Mesendoderm (in vitro differentiated cells): Measurements from ENCODE around the gene MSMP.

Experiments used
- DNase-seq: peaks from one replicate; pipeline ENCODE4 v3.0.0; 2013
- H2AK5ac ChIP-seq: 2 replicates; pipeline ENCODE4 v1.6.1; 2013; ENCODE audit warnings: low read length, inconsistent platforms
- H2BK120ac ChIP-seq: 2 replicates; pipeline ENCODE4 v1.6.1; 2013; ENCODE audit warnings: low read depth, mild to moderate bottlenecking, low read length, moderate library complexity, mixed read lengths
- H2BK15ac ChIP-seq: replicated peaks from 2 replicates; pipeline ENCODE4 v1.6.1; 2013; ENCODE audit warnings: low read depth, mild to moderate bottlenecking, moderate library complexity
- H2BK5ac ChIP-seq: 2 replicates; pipeline ENCODE4 v1.6.1; 2013; ENCODE audit warnings: low read length, inconsistent platforms
- H3K18ac ChIP-seq: 2 replicates; pipeline ENCODE4 v1.6.1; 2013; ENCODE audit warnings: mild to moderate bottlenecking, low read length, mixed read lengths
- H3K23ac ChIP-seq: one replicate; pipeline ENCODE4 v1.6.1; 2013; ENCODE audit warnings: low read length
- H3K27ac ChIP-seq: 2 replicates; pipeline ENCODE4 v1.5.1; 2013; ENCODE audit warnings: low read depth, mild to moderate bottlenecking, inconsistent platforms, low read length, moderate library complexity
- H3K27me3 ChIP-seq: 2 replicates; pipeline ENCODE4 v1.6.1; 2013; ENCODE audit warnings: low read length, control low read depth, mild to moderate bottlenecking, inconsistent platforms; ENCODE audit not compliant: insufficient read depth, poor library complexity
- H3K36me3 ChIP-seq: 2 replicates; pipeline ENCODE4 v1.6.1; 2013; ENCODE audit warnings: low read length, inconsistent platforms; ENCODE audit not compliant: control insufficient read depth, insufficient read depth
- H3K4ac ChIP-seq: one replicate; pipeline ENCODE4 v1.6.1; 2013; ENCODE audit warnings: low read depth, mild to moderate bottlenecking, low read length, moderate library complexity
- H3K4me1 ChIP-seq: 2 replicates; pipeline ENCODE4 v1.6.1; 2013; ENCODE audit warnings: low read depth, low read length, inconsistent platforms; ENCODE audit not compliant: control insufficient read depth
- H3K4me2 ChIP-seq: 2 replicates; pipeline ENCODE4 v1.6.1; 2013; ENCODE audit warnings: low read length
- H3K4me3 ChIP-seq: 2 replicates; pipeline ENCODE4 v1.5.1; 2013; ENCODE audit warnings: mild to moderate bottlenecking, low read length
- H3K56ac ChIP-seq: one replicate; pipeline ENCODE4 v1.6.1; 2013; ENCODE audit warnings: low read length
- H3K79me1 ChIP-seq: 2 replicates; pipeline ENCODE4 v1.6.1; 2013; ENCODE audit warnings: low read length, inconsistent platforms
- H3K79me2 ChIP-seq: 2 replicates; pipeline ENCODE4 v1.6.1; 2013; ENCODE audit warnings: mild to moderate bottlenecking, low read length; ENCODE audit not compliant: control insufficient read depth, insufficient read depth
- H3K9ac ChIP-seq: 2 replicates; pipeline ENCODE4 v1.6.1; 2013; ENCODE audit warnings: low read length, inconsistent platforms
- H4K5ac ChIP-seq: one replicate; pipeline ENCODE4 v1.6.1; 2013; ENCODE audit warnings: low read length
- H4K8ac ChIP-seq: one replicate; pipeline ENCODE4 v1.6.1; 2013; ENCODE audit warnings: low read depth, mild to moderate bottlenecking, control low read depth, low read length, moderate library complexity
- WGBS: extraction: QIAGEN DNeasy Blood & Tissue Kit; methylation state at CpG from one replicate; pipeline ENCODE4 v1.1.7; 2013; ENCODE audit warnings: low lambda C conversion rate, missing lambda C conversion rate; ENCODE audit not compliant: insufficient coverage; ENCODE audit errors: extremely low coverage; 5-methylcytosine and 5-hydroxymethylcytosine counted together

The MSMP gene

DNA sequence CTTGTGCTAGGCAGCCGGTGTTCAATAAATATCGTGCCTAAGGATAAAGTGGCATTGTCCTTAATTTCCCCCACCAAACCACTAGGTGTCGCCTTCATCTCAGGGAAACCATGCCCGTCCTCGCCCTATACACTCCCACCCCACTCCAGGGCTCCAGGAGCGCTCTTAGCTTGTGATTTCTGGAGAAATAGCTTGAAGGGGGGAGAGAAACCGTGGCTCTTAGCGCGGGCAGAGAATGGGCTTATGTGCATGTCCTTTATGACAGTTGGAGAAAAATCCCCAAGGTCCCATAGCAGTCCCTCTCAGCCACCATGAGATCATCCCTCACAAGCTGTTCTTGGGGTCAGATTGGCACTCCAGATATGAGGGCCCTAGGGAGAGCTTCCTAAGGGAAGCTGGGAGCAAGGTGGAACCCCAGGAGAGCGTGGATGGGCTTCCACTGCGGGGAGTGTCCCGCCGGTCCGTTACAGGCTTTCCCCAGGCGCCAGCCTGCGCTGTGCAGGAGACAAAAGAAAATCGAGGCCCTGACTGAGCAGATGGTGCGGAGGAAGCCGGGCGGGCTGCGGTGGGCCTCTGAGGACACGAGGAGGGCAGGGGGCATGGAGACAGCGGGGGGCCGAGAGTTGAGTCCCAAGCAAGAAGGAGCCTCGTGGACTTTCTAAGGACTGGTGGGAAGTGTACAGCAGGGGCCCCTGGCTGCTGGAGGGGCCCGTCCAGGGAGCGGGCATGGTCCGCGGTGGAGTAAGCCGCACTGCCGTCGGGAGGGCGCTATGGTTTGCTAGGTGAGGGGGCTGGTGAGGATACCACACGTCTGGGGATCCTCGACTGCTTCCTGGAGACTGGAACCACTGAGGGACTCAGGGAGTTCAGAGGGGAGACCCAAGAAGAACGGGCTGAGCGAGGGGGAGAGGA is 36.6 kb upstream of the MSMP start:
- no peak overlapping the region for H4K5ac ChIP-seq
- H2AK5ac ChIP-seq, result no peak overlapping the region
- H2BK15ac ChIP-seq, result no peak overlapping the region
- no peak overlapping the region for H3K27ac ChIP-seq
- peak; percentile 91 for DNase-seq
- H3K56ac ChIP-seq, result peak overlapping the region; percentile 95
- peak overlapping the region; percentile 11 for H2BK120ac ChIP-seq
- no peak overlapping the region for H3K4me3 ChIP-seq
- H3K4me1 ChIP-seq, result peaks cover 2% of the 10 kb centered on the region
- H3K27me3 ChIP-seq, result no peaks in the 10 kb centered on the region
- peak overlapping the region; percentile 79 for H3K9ac ChIP-seq
- no peak overlapping the region for H2BK5ac ChIP-seq
- H3K79me2 ChIP-seq, result peaks cover 3% of the 10 kb centered on the region
- no CpG with 5 or more reads among the region's 37 CpGs for WGBS
- H3K36me3 ChIP-seq, result no peaks in the 10 kb centered on the region
- H3K4me2 ChIP-seq, result peak overlapping the region; percentile 66
- H3K23ac ChIP-seq, result no peak overlapping the region
- peak overlapping the region; percentile 89 for H3K4ac ChIP-seq
- H4K8ac ChIP-seq, result no peak overlapping the region
- H3K79me1 ChIP-seq, result peaks cover 5% of the 10 kb centered on the region
- H3K18ac ChIP-seq, result peak overlapping the region; percentile 97

DNA sequence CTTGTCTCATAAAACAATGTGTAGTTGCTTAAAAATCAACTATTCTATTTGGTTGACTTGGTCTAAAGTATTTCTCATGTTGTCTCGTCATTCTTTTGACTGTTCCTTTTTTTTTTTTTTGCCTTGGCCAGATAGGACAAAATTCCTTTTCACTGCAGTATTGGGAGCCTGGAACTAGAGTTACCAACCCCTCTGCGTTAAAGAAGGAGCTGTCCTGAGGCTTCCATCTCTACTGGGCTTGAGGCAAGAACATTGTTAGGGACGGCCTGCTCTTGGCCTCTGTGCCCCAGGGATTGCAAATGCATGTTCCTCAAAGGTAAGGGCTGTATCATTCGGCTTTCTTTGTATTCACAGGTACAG is 35.9 kb upstream of the MSMP start:
- Histone ChIP-seq H3K4me2 (no peak overlapping the region), H3K79me1 (peaks cover 5% of the 10 kb centered on the region), H3K56ac (no peak overlapping the region), H4K5ac (no peak overlapping the region), H2BK5ac (no peak overlapping the region), H2AK5ac (no peak overlapping the region), H3K9ac (no peak overlapping the region), H3K27me3 (no peaks in the 10 kb centered on the region), H3K27ac (no peak overlapping the region), H3K36me3 (no peaks in the 10 kb centered on the region), H3K4me1 (peaks cover 2% of the 10 kb centered on the region), H3K18ac (no peak overlapping the region), H2BK15ac (no peak overlapping the region), H3K4ac (no peak overlapping the region), H3K4me3 (no peak overlapping the region), H3K23ac (no peak overlapping the region), H2BK120ac (no peak overlapping the region), H3K79me2 (peaks cover 3% of the 10 kb centered on the region), H4K8ac (no peak overlapping the region)
- DNase-seq, result no peak
- WGBS, result no CpG with 5 or more reads among the region's 4 CpGs

DNA sequence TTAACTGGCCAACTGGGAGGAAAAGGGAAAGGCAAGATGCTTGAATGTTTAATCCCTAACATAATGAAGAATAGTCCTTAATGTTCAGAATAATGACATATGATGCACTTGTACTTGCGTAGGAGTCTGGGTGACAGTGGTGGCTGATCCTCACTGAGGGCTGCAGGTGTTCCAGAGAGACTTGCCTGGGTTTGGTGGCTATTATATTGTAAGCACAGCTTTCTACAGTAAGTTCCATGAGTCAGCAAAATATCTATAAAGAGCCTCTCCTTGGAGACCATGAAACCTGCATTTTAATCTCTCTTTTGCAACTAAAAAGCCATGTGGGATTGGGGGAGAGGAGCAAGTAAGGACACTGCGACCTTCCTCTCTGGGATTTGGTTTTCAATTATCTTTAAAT is 35.5 kb upstream of the MSMP start:
- Histone ChIP-seq H4K5ac (no peak overlapping the region), H2AK5ac (no peak overlapping the region), H3K79me1 (peaks cover 5% of the 10 kb centered on the region), H3K4me3 (no peak overlapping the region), H4K8ac (no peak overlapping the region), H3K4me2 (no peak overlapping the region), H3K79me2 (peaks cover 3% of the 10 kb centered on the region), H2BK15ac (no peak overlapping the region), H3K4ac (no peak overlapping the region), H3K4me1 (peaks cover 2% of the 10 kb centered on the region), H3K23ac (no peak overlapping the region), H2BK120ac (no peak overlapping the region), H3K27ac (no peak overlapping the region), H3K18ac (no peak overlapping the region), H3K27me3 (no peaks in the 10 kb centered on the region), H3K36me3 (no peaks in the 10 kb centered on the region), H3K9ac (no peak overlapping the region), H2BK5ac (no peak overlapping the region), H3K56ac (no peak overlapping the region)
- no CpG with 5 or more reads among the region's 2 CpGs for WGBS
- DNase-seq, result no peak

DNA sequence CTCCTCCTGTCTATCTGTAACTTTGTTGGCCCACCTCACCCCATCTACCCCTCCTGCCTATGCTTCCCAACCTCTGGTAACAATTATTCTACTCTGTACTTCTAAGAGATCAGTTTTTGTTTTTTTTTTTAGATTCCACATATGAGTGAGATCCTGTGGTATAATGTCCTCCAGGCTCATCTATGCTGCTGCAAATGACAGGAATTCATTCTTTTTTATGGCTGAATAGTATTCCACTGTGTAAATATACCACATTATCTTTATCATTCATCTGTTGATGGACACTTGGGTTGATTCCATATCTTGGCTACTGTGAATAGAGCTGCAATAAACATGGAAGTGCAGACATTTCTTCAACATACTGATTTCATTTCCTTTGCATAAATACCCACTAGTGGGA is 29.3 kb upstream of the MSMP start:
- H3K79me1 ChIP-seq, result no peaks in the 10 kb centered on the region
- H3K36me3 ChIP-seq, result no peaks in the 10 kb centered on the region
- DNase-seq, result no peak
- H3K23ac ChIP-seq, result no peak overlapping the region
- H3K56ac ChIP-seq, result no peak overlapping the region
- no peak overlapping the region for H4K5ac ChIP-seq
- no peak overlapping the region for H3K18ac ChIP-seq
- H2AK5ac ChIP-seq, result no peak overlapping the region
- H3K9ac ChIP-seq, result no peak overlapping the region
- no peaks in the 10 kb centered on the region for H3K79me2 ChIP-seq
- no peaks in the 10 kb centered on the region for H3K27me3 ChIP-seq
- H3K27ac ChIP-seq, result no peak overlapping the region
- H2BK120ac ChIP-seq, result no peak overlapping the region
- H2BK5ac ChIP-seq, result no peak overlapping the region
- H3K4me1 ChIP-seq, result no peaks in the 10 kb centered on the region
- no peak overlapping the region for H3K4ac ChIP-seq
- H4K8ac ChIP-seq, result no peak overlapping the region
- H2BK15ac ChIP-seq, result no peak overlapping the region
- H3K4me3 ChIP-seq, result no peak overlapping the region
- no peak overlapping the region for H3K4me2 ChIP-seq

DNA sequence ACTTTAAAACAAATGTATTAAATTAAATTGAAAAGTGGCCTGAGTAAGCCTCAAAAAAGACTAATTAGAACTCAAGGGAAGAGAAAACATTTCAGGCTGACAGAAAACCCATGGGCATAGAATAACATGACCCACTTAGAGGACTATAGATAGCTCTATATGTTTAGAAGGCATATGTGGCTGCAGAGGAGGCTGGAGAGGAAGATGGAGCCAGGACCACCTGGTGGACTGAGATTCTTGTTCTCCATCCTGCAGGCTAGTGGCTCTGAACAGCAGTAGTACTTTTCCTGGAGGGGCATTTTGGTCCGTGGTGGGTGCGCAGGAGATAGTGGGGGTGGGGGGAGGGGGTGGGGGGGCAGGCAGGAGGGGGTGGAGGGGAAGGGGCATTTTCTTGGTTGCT is 27.0 kb upstream of the MSMP start:
- H3K27me3 ChIP-seq, result no peaks in the 10 kb centered on the region
- DNase-seq, result no peak
- H2BK120ac ChIP-seq, result no peak overlapping the region
- H3K4me3 ChIP-seq, result no peak overlapping the region
- H3K23ac ChIP-seq, result no peak overlapping the region
- H4K8ac ChIP-seq, result no peak overlapping the region
- H2AK5ac ChIP-seq, result no peak overlapping the region
- H3K36me3 ChIP-seq, result no peaks in the 10 kb centered on the region
- H4K5ac ChIP-seq, result no peak overlapping the region
- no peak overlapping the region for H3K56ac ChIP-seq
- H3K4me1 ChIP-seq, result no peaks in the 10 kb centered on the region
- H3K79me2 ChIP-seq, result no peaks in the 10 kb centered on the region
- H3K27ac ChIP-seq, result no peak overlapping the region
- H3K79me1 ChIP-seq, result no peaks in the 10 kb centered on the region
- no peak overlapping the region for H3K4me2 ChIP-seq
- no peak overlapping the region for H2BK15ac ChIP-seq
- H2BK5ac ChIP-seq, result no peak overlapping the region
- no peak overlapping the region for H3K9ac ChIP-seq
- no peak overlapping the region for H3K18ac ChIP-seq
- H3K4ac ChIP-seq, result no peak overlapping the region
- no CpG with 5 or more reads among the region's 2 CpGs for WGBS

DNA sequence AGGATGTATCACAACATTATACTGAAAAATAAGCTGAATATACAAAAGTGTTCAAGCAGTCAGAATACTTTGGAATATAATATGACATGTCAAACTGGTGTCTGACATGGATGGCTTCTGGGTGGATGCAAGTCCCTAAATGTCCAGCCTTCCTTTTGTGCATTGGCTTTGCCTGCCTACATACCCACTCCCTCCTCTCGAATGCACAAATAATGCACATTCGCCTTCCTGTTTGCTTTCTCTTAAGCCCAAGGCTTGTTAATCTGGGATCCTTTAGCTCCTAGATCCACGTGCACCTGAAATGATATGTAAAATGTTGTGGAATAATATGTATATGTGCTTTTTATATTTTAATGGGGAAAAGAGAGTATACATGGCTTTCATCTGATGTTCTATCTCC is 24.4 kb upstream of the MSMP start:
- no peak overlapping the region for H2BK5ac ChIP-seq
- H3K4me2 ChIP-seq, result no peak overlapping the region
- no peaks in the 10 kb centered on the region for H3K79me1 ChIP-seq
- no peak overlapping the region for H3K27ac ChIP-seq
- no peak overlapping the region for H3K18ac ChIP-seq
- H3K9ac ChIP-seq, result no peak overlapping the region
- H3K27me3 ChIP-seq, result no peaks in the 10 kb centered on the region
- H3K79me2 ChIP-seq, result no peaks in the 10 kb centered on the region
- peaks cover 3% of the 10 kb centered on the region for H3K4me1 ChIP-seq
- no peak overlapping the region for H3K56ac ChIP-seq
- H3K4me3 ChIP-seq, result no peak overlapping the region
- H2AK5ac ChIP-seq, result no peak overlapping the region
- H3K36me3 ChIP-seq, result no peaks in the 10 kb centered on the region
- H3K23ac ChIP-seq, result no peak overlapping the region
- H3K4ac ChIP-seq, result no peak overlapping the region
- H2BK15ac ChIP-seq, result no peak overlapping the region
- no peak overlapping the region for H2BK120ac ChIP-seq
- DNase-seq, result no peak
- H4K5ac ChIP-seq, result no peak overlapping the region
- no peak overlapping the region for H4K8ac ChIP-seq
- no CpG with 5 or more reads among the region's 3 CpGs for WGBS
